ENCODE data around the gene MIS12.

Gene MIS12

DNA sequence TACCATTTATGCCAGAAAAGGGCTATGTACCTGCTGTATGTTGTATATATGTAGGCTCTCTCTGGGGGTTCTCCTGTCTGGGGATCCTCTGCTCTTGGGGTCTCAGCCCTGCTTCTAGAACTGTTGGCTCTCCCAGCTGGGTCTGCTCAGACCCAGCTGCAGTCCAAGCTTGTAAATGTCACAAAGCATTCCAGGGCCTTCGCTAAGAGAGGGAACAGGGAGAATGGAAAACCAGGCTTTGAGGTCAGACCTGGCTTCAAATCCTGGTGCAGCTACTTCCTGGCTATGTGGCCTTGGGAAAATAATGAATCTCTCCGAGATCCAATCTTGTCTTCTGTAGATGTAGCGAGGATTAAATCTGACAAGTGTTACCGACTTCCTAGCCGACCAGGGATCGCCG is 54.0 kb downstream of the MIS12 start:
- no peaks in the 10 kb centered on the region for H3K9me3 ChIP-seq (ENCODE audit: insufficient read depth, low read length, severe bottlenecking)

More for the DNA sequence above, 54.0 kb downstream of the MIS12 start:
- ATAC-seq (ENCODE audit: insufficient read depth, low read depth) (no peak), DNase-seq (no peak)
- no peaks in the 10 kb centered on the region for H3K27me3 ChIP-seq (ENCODE audit: insufficient read depth, low read length, poor library complexity)
- H3K36me3 ChIP-seq (ENCODE audit: insufficient read depth, low read length) = peaks cover 18% of the 10 kb centered on the region
- no peak for TF ChIP-seq EZH2 (IDR thresholded peaks at IDR 0.05; ENCODE audit: borderline replicate concordance, low read depth, low read length, severe bottlenecking)
- TF ChIP-seq, protein P1, sequence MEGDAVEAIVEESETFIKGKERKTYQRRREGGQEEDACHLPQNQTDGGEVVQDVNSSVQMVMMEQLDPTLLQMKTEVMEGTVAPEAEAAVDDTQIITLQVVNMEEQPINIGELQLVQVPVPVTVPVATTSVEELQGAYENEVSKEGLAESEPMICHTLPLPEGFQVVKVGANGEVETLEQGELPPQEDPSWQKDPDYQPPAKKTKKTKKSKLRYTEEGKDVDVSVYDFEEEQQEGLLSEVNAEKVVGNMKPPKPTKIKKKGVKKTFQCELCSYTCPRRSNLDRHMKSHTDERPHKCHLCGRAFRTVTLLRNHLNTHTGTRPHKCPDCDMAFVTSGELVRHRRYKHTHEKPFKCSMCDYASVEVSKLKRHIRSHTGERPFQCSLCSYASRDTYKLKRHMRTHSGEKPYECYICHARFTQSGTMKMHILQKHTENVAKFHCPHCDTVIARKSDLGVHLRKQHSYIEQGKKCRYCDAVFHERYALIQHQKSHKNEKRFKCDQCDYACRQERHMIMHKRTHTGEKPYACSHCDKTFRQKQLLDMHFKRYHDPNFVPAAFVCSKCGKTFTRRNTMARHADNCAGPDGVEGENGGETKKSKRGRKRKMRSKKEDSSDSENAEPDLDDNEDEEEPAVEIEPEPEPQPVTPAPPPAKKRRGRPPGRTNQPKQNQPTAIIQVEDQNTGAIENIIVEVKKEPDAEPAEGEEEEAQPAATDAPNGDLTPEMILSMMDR (IDR thresholded peaks at IDR 0.05; ENCODE audit: borderline replicate concordance, extremely low read depth, low read length, poor library complexity, severe bottlenecking) = no peak
- no peak overlapping the region for H3K27ac ChIP-seq (ENCODE audit: low read length)
- H3K4me2 ChIP-seq (ENCODE audit: insufficient read depth, low read length) = no peak overlapping the region
- no peak overlapping the region for H3K9ac ChIP-seq (ENCODE audit: low read depth, low read length)
- peaks cover 4% of the 10 kb centered on the region; the same call in 1 of the 2 replicates for H4K20me1 ChIP-seq (ENCODE audit: insufficient read depth, low read length)
- no peak overlapping the region for H2AFZ ChIP-seq (ENCODE audit: low read depth, low read length)
- H3K4me3 ChIP-seq (ENCODE audit: low read depth in 1 of 2, low read length in 2 of 2) = no peak overlapping the region
- H3K4me1 ChIP-seq (ENCODE audit: insufficient read depth, low read length) = no peaks in the 10 kb centered on the region
- H3K79me2 ChIP-seq (ENCODE audit: insufficient read depth, low read length) = no peaks in the 10 kb centered on the region

Measured in DND-41 (cell line).